ENCODE results near the gene OXA1L. TPM values are rescaled to one million over a fixed set of nuclear protein-coding genes. Genes with fewer than 3 reads are reported as not detected.
"Not testable (repeated sequence)": the region's sequence is repeated elsewhere in the genome, so short reads cannot be mapped to it uniquely, and the experiment has no call there.

Gene OXA1L
- total RNA-seq, 2 donors from 2014 or later, result 65.2 to 81.9 TPM

- Histone ChIP-seq H3K4me1 (replicated peaks) (no peaks in the 10 kb centered on the region), H3K4me3 (no peak overlapping the region), H3K27me3 (replicated peaks; ENCODE audit: insufficient read depth) (no peaks in the 10 kb centered on the region), H3K36me3 (no peaks in the 10 kb centered on the region), H3K9me3 (no peaks in the 10 kb centered on the region), H3K27ac (no peak overlapping the region)
- TF ChIP-seq POLR2AphosphoS5 (IDR thresholded peaks at IDR 0.05) (no peak), CTCF (IDR thresholded peaks at IDR 0.05) (no peak), POLR2A (IDR thresholded peaks at IDR 0.05) (no peak)
- 81% methylated on average over 12 of the region's 12 CpGs for WGBS
- intact Hi-C loops (cut with DNase I), result no loop called here
- DNase-seq (ENCODE audit: low spot score), result no peak
Observed at GRCh38 chr14:22802860-22803686, 36.6 kb downstream of the OXA1L start.

- 83% methylated on average over 3 of the region's 3 CpGs for WGBS
- TF ChIP-seq CTCF (IDR thresholded peaks at IDR 0.05), result no peak
- TF ChIP-seq POLR2AphosphoS5 (IDR thresholded peaks at IDR 0.05), result no peak
- TF ChIP-seq POLR2A (IDR thresholded peaks at IDR 0.05), result no peak
- Histone ChIP-seq H3K36me3 (no peaks in the 10 kb centered on the region), H3K9me3 (no peaks in the 10 kb centered on the region), H3K4me3 (no peak overlapping the region), H3K27ac (no peak overlapping the region), H3K27me3 (replicated peaks; ENCODE audit: insufficient read depth) (no peaks in the 10 kb centered on the region), H3K4me1 (replicated peaks) (no peaks in the 10 kb centered on the region)
- no peak for DNase-seq (ENCODE audit: low spot score)
- intact Hi-C loops (cut with DNase I), result no loop called here
Observed at GRCh38 chr14:22803687-22803974, 37.1 kb downstream of the OXA1L start.

GRCh38 chr14:22805235-22805634 lies 38.7 kb downstream of the OXA1L start:
- DNase-seq (ENCODE audit: low spot score); H3K4me3 ChIP-seq; H3K27ac ChIP-seq; H3K9me3 ChIP-seq; H3K4me1 ChIP-seq (replicated peaks); H3K27me3 ChIP-seq (replicated peaks; ENCODE audit: insufficient read depth); intact Hi-C loops (cut with DNase I); H3K36me3 ChIP-seq: not testable (repeated sequence)
- 98% methylated on average over 4 of the region's 4 CpGs for WGBS

GRCh38 chr14:22807432-22808087 lies 41.1 kb downstream of the OXA1L start:
- intact Hi-C loops (cut with DNase I), result no loop called here
- no peak for DNase-seq (ENCODE audit: low spot score)
- Histone ChIP-seq H3K4me1 (replicated peaks) (no peaks in the 10 kb centered on the region), H3K9me3 (no peaks in the 10 kb centered on the region), H3K36me3 (no peaks in the 10 kb centered on the region), H3K27ac (no peak overlapping the region), H3K4me3 (no peak overlapping the region), H3K27me3 (replicated peaks; ENCODE audit: insufficient read depth) (no peaks in the 10 kb centered on the region)
- TF ChIP-seq CTCF (IDR thresholded peaks at IDR 0.05), result no peak
- no peak for TF ChIP-seq POLR2A (IDR thresholded peaks at IDR 0.05)
- no peak for TF ChIP-seq POLR2AphosphoS5 (IDR thresholded peaks at IDR 0.05)
- WGBS, result 78% methylated on average over 13 of the region's 13 CpGs

GRCh38 chr14:22808388-22809209 lies 42.1 kb downstream of the OXA1L start:
- Histone ChIP-seq H3K27ac (no peak overlapping the region), H3K27me3 (replicated peaks; ENCODE audit: insufficient read depth) (no peaks in the 10 kb centered on the region), H3K4me1 (replicated peaks) (no peaks in the 10 kb centered on the region), H3K36me3 (no peaks in the 10 kb centered on the region), H3K9me3 (no peaks in the 10 kb centered on the region), H3K4me3 (no peak overlapping the region)
- DNase-seq (ENCODE audit: low spot score), result no peak
- WGBS, result 76% methylated on average over 5 of the region's 5 CpGs
- TF ChIP-seq POLR2AphosphoS5 (IDR thresholded peaks at IDR 0.05) (no peak), CTCF (IDR thresholded peaks at IDR 0.05) (no peak), POLR2A (IDR thresholded peaks at IDR 0.05) (no peak)
- intact Hi-C loops (cut with DNase I), result no loop called here

Measured in prostate gland (tissue), 2 donors.